HepG2 (cell line): ENCODE data around the gene NAPG. TPM values are rescaled to one million over a fixed set of nuclear protein-coding genes. Genes with fewer than 3 reads are reported as not detected.

Experiments used
- ATAC-seq: fragments of 200-7000 bp; cut with Tn5 transposase; 3 replicates; pipeline ENCODE4 v1.9.1; 2020; ENCODE audit warnings: mild to moderate bottlenecking, moderate library complexity
- BruUV-seq: library from RNA; stranded (reverse); fragments of 400-500 nt; replicated peaks from 2 replicates; lab custom pipeline; 2021; lab: Mats Ljungman, UMichigan
- CTCF ChIA-PET: fragments of 300-600 bp; formaldehyde crosslinking; extraction: SDS; loops from one replicate; lab custom pipeline; 2021; ENCODE audit warnings: low total read pairs, inconsistent platforms, low intra/inter-chr PET ratio; lab: Yijun Ruan, JAX
- POLR2A ChIA-PET: fragments of 350-600 bp; sonication (Branson Sonifier 250); formaldehyde crosslinking; loops from one replicate; lab custom pipeline; 2020; ENCODE audit warnings: antibody characterized with exemption, inconsistent platforms; lab: Yijun Ruan, JAX
- DNase-seq: peaks from one replicate; pipeline ENCODE4 v3.0.0-alpha.2; 2015; ENCODE audit warnings: low spot score
- FAIRE-seq: peaks from 3 replicates; lab custom pipeline; 2011; peaks lifted over from hg19 to GRCh38; lab: Jason Lieb, UNC
- H2AFZ ChIP-seq: one replicate; pipeline ENCODE4 v1.6.1; 2011; ENCODE audit warnings: low read length, inconsistent platforms
- H3K27ac ChIP-seq: fragments of 300-600 bp; 3 replicates; pipeline ENCODE4 v1.8.0; 2011; ENCODE audit warnings: mixed run types, mild to moderate bottlenecking, mixed read lengths, low read length, inconsistent platforms; ENCODE audit not compliant: insufficient read depth; ENCODE audit errors: extremely low read length
- H3K27me3 ChIP-seq, 2 experiments: fragments of 200-600 bp in 1 of 2; 2 replicates in 1 of 2; 3 replicates in 1 of 2; pipeline versions ENCODE4 v1.6.0 to v1.8.0; 2011; ENCODE audit warnings: low read length in 2 of 2, mild to moderate bottlenecking in 2 of 2, moderate library complexity in 2 of 2, inconsistent platforms in 1 of 2; ENCODE audit not compliant: insufficient read depth in 2 of 2, control insufficient read depth in 1 of 2
- H3K36me3 ChIP-seq, 2 experiments: fragments of 200-600 bp in 1 of 2; replicated peaks in 1 of 2; 2 replicates in 1 of 2; 3 replicates in 1 of 2; pipeline versions ENCODE4 v1.5.1 to v1.8.0; 2011; ENCODE audit warnings: low read length in 2 of 2, inconsistent platforms in 1 of 2; ENCODE audit not compliant: insufficient read depth in 2 of 2, control insufficient read depth in 1 of 2
- H3K4me1 ChIP-seq: 2 replicates; pipeline ENCODE4 v1.5.1; 2012; ENCODE audit warnings: low read length, inconsistent platforms; ENCODE audit not compliant: insufficient read depth
- H3K4me2 ChIP-seq: 2 replicates; pipeline ENCODE4 v1.6.0; 2011; ENCODE audit warnings: low read depth, low read length, inconsistent platforms
- H3K4me3 ChIP-seq, 3 experiments: fragments of 200-600 bp in 1 of 3; sonication (generic), shearing (Covaris generic) in 1 of 3; replicated peaks in 1 of 3; 2 replicates each; pipeline ENCODE4 v1.5.1; 2011 to 2016; ENCODE audit warnings: low read length in 3 of 3, inconsistent platforms in 2 of 3, low read depth in 2 of 3, mild to moderate bottlenecking in 2 of 3, control low read depth in 1 of 3, mixed read lengths in 1 of 3; ENCODE audit not compliant: insufficient read depth in 1 of 3
- H3K79me2 ChIP-seq: one replicate; pipeline ENCODE4 v1.6.1; 2011; ENCODE audit warnings: low read length, inconsistent platforms; ENCODE audit not compliant: insufficient read depth
- H3K9ac ChIP-seq: 2 replicates; pipeline ENCODE4 v1.6.0; 2011; ENCODE audit warnings: mild to moderate bottlenecking, low read depth, low read length, inconsistent platforms; ENCODE audit not compliant: insufficient read depth
- H3K9me3 ChIP-seq: 2 replicates; pipeline ENCODE4 v1.5.1; 2012; ENCODE audit warnings: mild to moderate bottlenecking, low read length
- H4K20me1 ChIP-seq: 2 replicates; pipeline ENCODE4 v1.6.0; 2011; ENCODE audit warnings: inconsistent platforms, mild to moderate bottlenecking, low read length, moderate library complexity; ENCODE audit not compliant: insufficient read depth
- ETV5 ChIP-seq: IDR thresholded peaks from 2 replicates; pipeline ENCODE4 v1.6.1; 2018; ENCODE audit warnings: missing biosample characterization, missing genetic modification reagents, inconsistent platforms, borderline replicate concordance
- FLYWCH1 ChIP-seq: sonication (generic); formaldehyde crosslinking; IDR thresholded peaks from 2 replicates; pipeline ENCODE4 v1.8.1; 2023; ENCODE audit warnings: mild to moderate bottlenecking, missing genetic modification reagents
- HNRNPH1 ChIP-seq: fragments of 200-400 bp; formaldehyde crosslinking; optimal IDR thresholded peaks from 2 replicates; pipeline ENCODE3; 2017; ENCODE audit warnings: mild to moderate bottlenecking, low read depth, low read length
- IRF9 ChIP-seq: sonication (generic); formaldehyde crosslinking; IDR thresholded peaks from 2 replicates; pipeline ENCODE4 v1.8.0; 2022; ENCODE audit warnings: missing genetic modification reagents, mild to moderate bottlenecking, borderline replicate concordance
- JARID2 ChIP-seq: sonication (generic); formaldehyde crosslinking; IDR thresholded peaks from 2 replicates; pipeline ENCODE4 v1.8.1; 2023; ENCODE audit warnings: missing genetic modification reagents, inconsistent platforms; ENCODE audit not compliant: insufficient replicate concordance
- MIER2 ChIP-seq: IDR thresholded peaks from 2 replicates; pipeline ENCODE4 v1.6.1; 2016; ENCODE audit warnings: missing biosample characterization, missing genetic modification reagents
- NR0B2 ChIP-seq: sonication (generic); formaldehyde crosslinking; IDR thresholded peaks from 2 replicates; pipeline ENCODE4 v1.4.0; 2020; ENCODE audit warnings: mild to moderate bottlenecking, missing genetic modification reagents
- ONECUT2 ChIP-seq: sonication (generic); formaldehyde crosslinking; IDR thresholded peaks from 2 replicates; pipeline ENCODE4 v1.4.0; 2020; ENCODE audit warnings: missing genetic modification reagents
- REL ChIP-seq: sonication (generic); formaldehyde crosslinking; conservative IDR thresholded peaks from 2 replicates; pipeline ENCODE4 v1.8.0; 2022; ENCODE audit warnings: mild to moderate bottlenecking, missing genetic modification reagents, moderate library complexity
- SOX6 ChIP-seq, 2 experiments: fragments of 450-650 bp in 1 of 2; sonication (generic) in 1 of 2; formaldehyde crosslinking in 1 of 2; IDR thresholded peaks; 2 replicates each; pipeline versions ENCODE4 v1.4.0 to v1.6.1; 2017 to 2020; ENCODE audit warnings: antibody characterized with exemption in 1 of 2, mild to moderate bottlenecking in 1 of 2, missing genetic modification reagents in 1 of 2
- THAP8 ChIP-seq: sonication (generic); formaldehyde crosslinking; IDR thresholded peaks from 2 replicates; pipeline ENCODE4 v1.5.1; 2020; ENCODE audit warnings: missing genetic modification reagents, mild to moderate bottlenecking, borderline replicate concordance
- ZNF264 ChIP-seq: sonication (generic); formaldehyde crosslinking; IDR thresholded peaks from 2 replicates; pipeline ENCODE4 v1.4.0; 2020; ENCODE audit warnings: missing genetic modification reagents
- ZNF558 ChIP-seq: sonication (generic); formaldehyde crosslinking; IDR thresholded peaks from 2 replicates; pipeline ENCODE4 v1.9.0; 2022; ENCODE audit warnings: mild to moderate bottlenecking, missing genetic modification reagents, borderline replicate concordance
- ZNF691 ChIP-seq: sonication (generic); formaldehyde crosslinking; IDR thresholded peaks from 2 replicates; pipeline ENCODE4 v1.4.0; 2020; ENCODE audit warnings: missing genetic modification reagents, low read depth, mild to moderate bottlenecking, borderline replicate concordance
- ZNF720 ChIP-seq: sonication (generic); formaldehyde crosslinking; IDR thresholded peaks from 2 replicates; pipeline ENCODE4 v1.4.0; 2020; ENCODE audit warnings: missing genetic modification reagents
- WGBS: methylation state at CpG from one replicate; pipeline ENCODE4 v1.1.6; 2017; ENCODE audit warnings: low lambda C conversion rate; 5-methylcytosine and 5-hydroxymethylcytosine counted together
- in situ Hi-C: cut with HindIII; loops from 2 replicates; pipeline ENCODE4 v1.10.0; 2017; ENCODE audit warnings: low pct_unique_long_range_greater_than_20kb; ENCODE audit not compliant: extremely low pct_ligation_motif_present
- intact Hi-C: fragments of 100-400 bp; cut with micrococcal nuclease; formaldehyde crosslinking; loops from one replicate; pipeline ENCODE4 v1.10.0; 2022; ENCODE audit not compliant: unreplicated experiment
- polyA plus RNA-seq, 8 experiments: library from polyadenylated mRNA; depleted of rRNA in 3 of 8; stranded (reverse) in 7 of 8; unstranded in 1 of 8; fragments of >200 nt; fragmentation: Illumina TruSeq in 4 of 8; extraction: Trizol in 4 of 8; gene quantifications; 2 replicates each; pipeline versions ENCODE4 v1.2.1 to v1.2.3, GENCODE V29; 2011 to 2016; ENCODE audit warnings: low read depth in 4 of 8, missing spikeins in 1 of 8, mixed read lengths in 1 of 8; ENCODE audit not compliant: insufficient read depth in 1 of 8
- total RNA-seq, 5 experiments: library from RNA; depleted of rRNA; stranded (reverse); fragments of >200 nt; fragmentation: Illumina TruSeq; extraction: Trizol; gene quantifications; 2 replicates each; pipeline ENCODE4 v1.2.3, GENCODE V29; 2016; ENCODE audit warnings: low read depth in 1 of 5

Gene NAPG
- total and polyA plus RNA-seq, 2 of the 13 experiments (the other 11 are each of a cell fraction or from before 2014, with no cell fraction given) = 19.8 to 34.4 TPM

GRCh38 chr18:10481831-10482230, 44.0 kb upstream of the NAPG start:
- TF ChIP-seq ONECUT2 (no peak), THAP8 (no peak), IRF9 (CRISPR knock-in tag) (no peak)
- 50% methylated on average over 9 of the region's 9 CpGs for WGBS
- no peaks in the 10 kb centered on the region for H3K27me3 ChIP-seq
- POLR2A ChIA-PET = no interaction called here
- CTCF ChIA-PET = no interaction called here
- no peak overlapping the region for H3K4me2 ChIP-seq
- intact Hi-C loops = no loop called here
- no peak overlapping the region for H3K27ac ChIP-seq
- no peak overlapping the region for H2AFZ ChIP-seq
- H3K79me2 ChIP-seq = no peaks in the 10 kb centered on the region
- no peaks in the 10 kb centered on the region for H4K20me1 ChIP-seq
- ATAC-seq = no peak
- H3K9me3 ChIP-seq = no peaks in the 10 kb centered on the region
- DNase-seq = no peak
- in situ Hi-C loops = no loop called here
- no peak overlapping the region for H3K4me3 ChIP-seq
- FAIRE-seq = no peak
- no peaks in the 10 kb centered on the region for H3K36me3 ChIP-seq
- peaks cover under 1% of the 10 kb centered on the region; the same call in 1 of the 2 replicates for H3K4me1 ChIP-seq
- H3K9ac ChIP-seq = no peak overlapping the region
- BruUV-seq = no TSS peak

- Histone ChIP-seq H3K9ac (no peak overlapping the region), H3K79me2 (no peaks in the 10 kb centered on the region), H2AFZ (no peak overlapping the region), H3K4me2 (no peak overlapping the region), H3K9me3 (no peaks in the 10 kb centered on the region), H3K4me1 (no peaks in the 10 kb centered on the region), H3K27me3 (no peaks in the 10 kb centered on the region), H3K4me3 (no peak overlapping the region), H4K20me1 (no peaks in the 10 kb centered on the region), H3K36me3 (no peaks in the 10 kb centered on the region), H3K27ac (no peak overlapping the region)
- BruUV-seq = no TSS peak
- POLR2A ChIA-PET = no interaction called here
- no peak for ATAC-seq
- WGBS = 79% methylated on average over 9 of the region's 11 CpGs
- DNase-seq = no peak
- intact Hi-C loops = no loop called here
- CTCF ChIA-PET = no interaction called here
- FAIRE-seq = no peak
- in situ Hi-C loops = no loop called here
- TF ChIP-seq ZNF558 (CRISPR knock-in tag) (no peak), SOX6 (IDR thresholded peaks at IDR 0.05) (no peak), SOX6 (CRISPR knock-in tag; IDR thresholded peaks at IDR 0.05) (no peak), ZNF720 (no peak), ETV5 (CRISPR knock-in tag) (no peak), REL (CRISPR knock-in tag) (no peak), JARID2 (CRISPR knock-in tag) (no peak), NR0B2 (CRISPR knock-in tag) (no peak), ZNF691 (CRISPR knock-in tag) (no peak), MIER2 (CRISPR knock-in tag) (no peak), HNRNPH1 (no peak), ZNF264 (CRISPR knock-in tag) (no peak), FLYWCH1 (no peak)
Observed at GRCh38 chr18:10482363-10482984, 43.4 kb upstream of the NAPG start.
